HL-60 (cell line): ENCODE measurements around the gene FRS3.

Experiments
- CTCF ChIP-seq: IDR thresholded peaks from one replicate; pipeline ENCODE4 v1.5.1; 2011; ENCODE audit warnings: low read length, control low read depth, inconsistent platforms; ENCODE audit not compliant: insufficient read depth
- POLR2AphosphoS5 ChIP-seq: IDR thresholded peaks from 2 replicates; pipeline ENCODE4 v1.6.1; 2012; ENCODE audit warnings: low read depth
- TF ChIP-seq, protein P1 (sequence below): IDR thresholded peaks from 2 replicates; pipeline ENCODE4 v1.6.1; 2012; ENCODE audit warnings: low read depth; ENCODE audit not compliant: insufficient replicate concordance

DNA sequence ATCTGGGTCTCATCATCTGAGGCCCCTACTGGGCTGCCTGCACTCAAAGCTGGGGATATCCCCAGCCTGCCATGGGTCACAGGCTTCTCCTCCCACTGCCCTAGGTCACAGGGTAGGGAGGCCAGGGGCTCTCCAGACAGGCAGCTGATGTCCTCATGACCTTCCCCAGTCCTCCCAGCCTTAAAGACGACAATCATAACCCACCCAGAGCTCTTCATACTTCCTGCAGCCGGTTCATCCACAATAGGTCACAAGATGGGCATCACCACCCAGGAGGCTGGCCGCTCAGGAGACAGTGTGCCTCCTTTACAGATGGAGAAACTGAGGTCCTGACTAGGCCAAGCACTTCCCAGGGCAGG lies 59.5 kb downstream of the FRS3 start:
- TF ChIP-seq CTCF (no peak), POLR2AphosphoS5 (no peak)
- TF ChIP-seq, protein P1, sequence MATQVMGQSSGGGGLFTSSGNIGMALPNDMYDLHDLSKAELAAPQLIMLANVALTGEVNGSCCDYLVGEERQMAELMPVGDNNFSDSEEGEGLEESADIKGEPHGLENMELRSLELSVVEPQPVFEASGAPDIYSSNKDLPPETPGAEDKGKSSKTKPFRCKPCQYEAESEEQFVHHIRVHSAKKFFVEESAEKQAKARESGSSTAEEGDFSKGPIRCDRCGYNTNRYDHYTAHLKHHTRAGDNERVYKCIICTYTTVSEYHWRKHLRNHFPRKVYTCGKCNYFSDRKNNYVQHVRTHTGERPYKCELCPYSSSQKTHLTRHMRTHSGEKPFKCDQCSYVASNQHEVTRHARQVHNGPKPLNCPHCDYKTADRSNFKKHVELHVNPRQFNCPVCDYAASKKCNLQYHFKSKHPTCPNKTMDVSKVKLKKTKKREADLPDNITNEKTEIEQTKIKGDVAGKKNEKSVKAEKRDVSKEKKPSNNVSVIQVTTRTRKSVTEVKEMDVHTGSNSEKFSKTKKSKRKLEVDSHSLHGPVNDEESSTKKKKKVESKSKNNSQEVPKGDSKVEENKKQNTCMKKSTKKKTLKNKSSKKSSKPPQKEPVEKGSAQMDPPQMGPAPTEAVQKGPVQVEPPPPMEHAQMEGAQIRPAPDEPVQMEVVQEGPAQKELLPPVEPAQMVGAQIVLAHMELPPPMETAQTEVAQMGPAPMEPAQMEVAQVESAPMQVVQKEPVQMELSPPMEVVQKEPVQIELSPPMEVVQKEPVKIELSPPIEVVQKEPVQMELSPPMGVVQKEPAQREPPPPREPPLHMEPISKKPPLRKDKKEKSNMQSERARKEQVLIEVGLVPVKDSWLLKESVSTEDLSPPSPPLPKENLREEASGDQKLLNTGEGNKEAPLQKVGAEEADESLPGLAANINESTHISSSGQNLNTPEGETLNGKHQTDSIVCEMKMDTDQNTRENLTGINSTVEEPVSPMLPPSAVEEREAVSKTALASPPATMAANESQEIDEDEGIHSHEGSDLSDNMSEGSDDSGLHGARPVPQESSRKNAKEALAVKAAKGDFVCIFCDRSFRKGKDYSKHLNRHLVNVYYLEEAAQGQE, result no peak
